ENCODE data around the gene EAPP.
A peak's percentile ranks its signal among the peaks of the same experiment; 100 is the strongest.
"Not testable (repeated sequence)": the region's sequence is repeated elsewhere in the genome, so short reads cannot be mapped to it uniquely, and the experiment has no call there.

Gene EAPP

DNA sequence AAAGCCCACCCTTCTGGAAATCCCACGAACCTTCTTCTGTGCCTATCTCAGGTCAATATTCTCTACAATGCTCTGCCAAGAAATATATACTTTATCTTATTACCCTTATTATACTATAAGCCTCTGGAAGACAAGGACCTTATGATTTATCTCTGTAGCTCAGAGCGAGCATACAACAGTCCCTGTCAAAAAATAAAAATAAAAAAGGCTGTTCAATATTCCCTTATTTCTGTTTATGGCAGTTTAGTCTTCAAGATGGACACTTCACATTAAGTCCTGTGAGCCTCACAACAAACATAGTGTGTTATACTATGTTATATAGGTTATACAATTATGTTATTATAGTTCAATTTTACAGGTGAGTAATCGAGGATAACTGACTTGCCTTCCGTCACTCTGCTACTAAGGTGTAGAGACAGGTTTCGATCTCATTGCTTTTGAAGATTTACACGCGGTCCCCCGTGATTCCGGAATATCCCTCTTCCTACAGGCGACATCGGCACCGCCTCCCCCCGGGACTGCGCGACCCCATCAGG lies 562 bp downstream of the EAPP start:
- no peak for DNase-seq

- not testable (repeated sequence) for DNase-seq
Measured at GRCh38 chr14:34538096-34538495, 1.4 kb downstream of the EAPP start.

GRCh38 chr14:34537677-34538009 lies 1.9 kb downstream of the EAPP start:
- no peak for DNase-seq

DNA sequence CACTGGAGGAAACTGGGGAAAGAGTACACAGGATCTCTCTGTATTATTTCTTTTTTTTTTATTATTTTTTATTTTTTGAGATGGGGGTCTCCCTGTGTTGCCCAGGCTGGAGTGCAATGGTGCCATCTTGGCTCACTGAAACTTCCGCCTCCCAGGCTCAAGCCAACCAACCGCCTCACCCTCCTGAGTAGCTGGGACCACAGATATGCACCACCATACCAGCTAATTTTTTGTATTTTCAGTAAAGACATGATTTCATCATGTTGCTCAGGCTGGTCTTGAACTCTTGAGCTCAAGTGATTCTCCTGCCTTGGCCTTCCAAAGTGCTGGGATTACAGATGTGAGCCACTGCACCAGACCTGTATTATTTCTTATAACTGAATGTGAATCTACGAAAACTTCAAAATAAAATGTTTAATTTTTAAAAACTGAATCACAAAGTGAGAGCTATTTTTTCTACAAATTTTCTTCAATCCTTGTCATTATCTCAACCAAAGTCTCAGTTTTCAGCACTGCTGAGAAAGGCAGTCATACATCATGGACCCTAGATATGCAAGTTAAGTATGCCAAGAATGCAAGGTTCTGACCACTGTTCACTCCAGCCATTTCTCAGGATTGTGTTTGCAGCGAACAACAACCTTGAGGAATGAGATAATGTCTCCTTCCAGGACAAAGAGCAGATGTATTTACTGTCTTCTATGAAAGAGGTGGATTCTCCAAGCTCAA lies 2.4 kb downstream of the EAPP start:
- no peak for DNase-seq

DNA sequence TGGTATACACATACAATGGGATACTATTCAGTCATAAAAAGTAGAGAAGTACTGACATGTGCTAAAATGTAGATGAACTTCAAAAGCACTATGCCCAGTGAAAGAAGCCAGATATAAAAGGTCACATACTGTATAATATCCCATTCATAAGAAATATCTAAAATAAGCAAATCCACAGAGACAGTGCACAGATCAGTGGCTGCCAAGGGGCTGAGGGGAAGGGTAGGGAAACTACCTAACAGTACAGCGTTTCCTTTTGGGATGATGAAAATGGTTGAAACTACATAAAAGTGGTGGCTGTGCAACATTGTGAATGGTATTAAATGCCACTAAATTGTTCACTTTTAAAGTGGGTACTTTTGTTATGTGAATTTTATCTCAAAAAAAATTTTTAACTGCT lies 11.9 kb downstream of the EAPP start:
- DNase-seq = no peak

GRCh38 chr14:34524216-34524615 lies 15.3 kb downstream of the EAPP start:
- not testable (repeated sequence) for DNase-seq

- DNase-seq = no peak
Measured at GRCh38 chr14:34522496-34522895, 17.0 kb downstream of the EAPP start.

GRCh38 chr14:34521071-34521470 lies 18.4 kb downstream of the EAPP start:
- not testable (repeated sequence) for DNase-seq

GRCh38 chr14:34520304-34520970 lies 19.1 kb downstream of the EAPP start:
- DNase-seq = not testable (repeated sequence)

DNA sequence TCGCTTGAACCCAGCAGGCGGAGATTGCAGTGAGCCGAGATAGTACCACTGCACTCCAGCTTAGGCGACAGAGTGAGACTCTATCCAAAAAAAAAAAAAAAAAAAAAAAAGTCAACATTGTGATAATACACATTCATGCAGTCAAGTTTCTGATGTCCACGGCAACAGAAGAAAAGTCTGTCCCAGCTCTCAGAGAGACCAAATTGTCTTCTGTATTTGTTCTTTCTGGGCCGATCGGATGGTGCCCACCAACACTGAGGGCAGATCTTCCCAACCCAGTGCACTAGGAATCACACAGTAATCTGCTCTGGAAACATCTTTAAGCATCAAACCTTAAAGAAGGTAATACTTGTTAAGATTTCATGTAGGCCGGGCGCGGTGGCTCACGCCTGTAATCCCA lies 31.6 kb downstream of the EAPP start:
- DNase-seq = no peak

DNA sequence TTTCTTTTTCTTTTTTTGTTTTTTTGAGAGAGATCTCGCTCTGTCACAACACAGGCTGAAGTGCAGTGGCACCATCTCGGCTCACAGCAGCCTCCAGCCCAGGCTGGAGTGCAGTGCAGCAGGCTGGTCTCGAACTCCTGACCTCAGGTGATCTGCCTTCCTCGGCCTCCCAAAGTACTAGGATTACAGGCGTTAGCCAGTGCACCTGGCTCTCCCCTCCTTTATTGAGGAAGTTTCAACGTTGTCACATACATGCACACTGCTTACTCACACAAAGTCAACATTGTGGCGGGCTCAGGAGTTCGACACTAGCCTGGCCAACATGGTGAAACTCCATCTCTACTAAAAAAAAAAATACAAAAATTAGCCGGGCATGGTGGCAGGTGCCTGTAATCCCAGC lies 32.0 kb downstream of the EAPP start:
- DNase-seq = no peak

DNA sequence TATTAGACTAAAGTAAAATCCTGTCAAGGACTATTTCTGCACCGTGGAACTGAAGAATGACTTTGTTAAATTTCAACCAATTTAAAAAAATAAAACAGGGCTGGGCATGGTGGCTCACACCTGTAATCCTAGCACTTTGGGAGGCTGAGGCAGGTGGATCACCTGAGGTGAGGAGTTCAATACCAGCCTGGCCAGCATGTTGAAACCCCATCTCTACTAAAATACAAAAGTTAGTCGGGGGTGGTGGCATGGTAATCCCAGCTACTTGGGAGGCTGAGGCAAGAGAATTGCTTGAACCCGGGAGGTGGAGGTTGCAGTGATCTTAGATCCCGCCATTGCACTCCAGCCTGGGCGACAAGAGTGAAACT lies 34.4 kb downstream of the EAPP start:
- DNase-seq = not testable (repeated sequence)

DNA sequence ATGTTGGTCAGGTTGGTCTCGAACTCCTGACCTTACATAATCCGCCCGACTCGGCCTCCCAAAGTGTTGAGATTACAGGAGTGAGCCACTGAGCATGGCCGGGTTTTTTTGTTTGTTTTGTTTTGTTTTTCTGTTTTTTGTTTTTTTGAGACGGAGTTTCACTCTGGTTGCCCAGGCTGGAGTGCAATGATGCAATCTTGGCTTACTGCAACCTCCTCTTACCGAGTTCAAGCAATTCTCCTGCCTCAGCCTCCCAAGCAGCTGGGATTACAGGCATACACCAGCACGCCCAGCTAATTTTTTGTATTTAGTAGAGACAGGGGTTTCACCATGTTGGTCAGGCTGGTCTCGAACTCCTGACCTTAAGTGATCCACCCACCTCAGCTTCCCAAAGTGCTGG lies 35.5 kb downstream of the EAPP start:
- not testable (repeated sequence) for DNase-seq

- no peak for DNase-seq
Measured at GRCh38 chr14:34502545-34503225, 36.8 kb downstream of the EAPP start.

GRCh38 chr14:34502001-34502400 lies 37.5 kb downstream of the EAPP start:
- no peak for DNase-seq

DNA sequence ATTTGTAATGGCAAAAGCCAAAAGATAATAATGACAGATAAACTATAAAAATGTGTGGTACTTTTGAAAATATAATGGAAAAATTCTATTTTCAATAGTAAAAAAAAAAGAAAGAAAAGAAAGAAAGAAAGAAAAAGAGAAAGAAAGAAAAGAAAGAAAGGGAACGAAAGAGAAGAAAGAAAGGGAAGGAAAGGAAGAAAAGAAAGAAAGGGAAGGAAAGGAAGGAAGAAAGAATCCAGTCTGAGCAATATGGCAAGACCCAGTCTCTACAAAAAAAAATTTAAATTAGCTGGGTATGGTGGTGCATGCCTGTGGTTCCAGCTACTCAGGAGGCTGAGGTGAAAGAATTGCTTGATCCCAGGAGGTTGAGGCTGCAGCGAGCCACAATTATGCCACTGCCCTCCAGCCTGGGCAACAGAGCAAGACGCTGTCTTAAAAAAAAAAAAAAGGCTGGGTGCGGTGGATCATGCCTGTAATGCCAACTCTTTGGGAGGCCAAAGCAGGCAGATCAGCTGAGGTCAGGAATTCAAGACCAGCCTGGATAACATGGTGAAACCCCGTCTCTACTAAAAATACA lies 38.4 kb downstream of the EAPP start:
- DNase-seq = no peak

DNA sequence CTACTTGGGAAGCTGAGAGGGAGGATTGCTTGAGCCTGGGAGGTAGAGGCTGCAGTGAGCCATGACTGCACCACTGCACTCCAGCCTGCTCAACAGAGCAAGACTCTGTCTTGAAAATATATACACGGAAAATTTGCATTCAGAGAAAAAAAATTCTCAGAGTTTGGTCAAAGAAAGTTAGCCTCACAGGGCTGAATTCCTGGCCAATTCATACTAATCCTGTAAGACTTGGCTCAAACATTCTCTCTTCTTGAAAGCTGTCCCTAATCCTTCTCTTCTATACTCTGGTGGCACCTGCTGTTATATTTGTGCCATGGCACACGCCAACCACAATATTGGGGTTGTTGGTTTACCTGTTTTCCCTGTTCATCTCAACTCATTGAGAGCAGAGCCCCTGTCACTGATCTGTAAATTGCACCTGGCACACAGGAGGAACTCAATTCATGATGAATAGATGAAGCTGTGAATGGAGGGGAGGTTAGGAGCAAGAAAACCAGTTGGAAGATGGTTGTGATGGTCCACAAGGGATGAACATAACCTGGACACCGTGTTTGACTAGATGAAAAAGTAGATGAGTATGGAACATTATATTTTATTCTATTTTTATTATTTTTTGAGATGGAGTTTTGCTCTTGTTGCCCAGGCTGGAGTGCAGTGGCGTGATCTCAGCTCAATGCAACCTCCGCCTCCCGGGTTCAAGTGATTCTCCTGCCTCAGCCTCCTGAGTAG lies 40.7 kb downstream of the EAPP start:
- DNase-seq = no peak

- peak; percentile 30 for DNase-seq
Measured at GRCh38 chr14:34496679-34497513, 42.6 kb downstream of the EAPP start.

DNA sequence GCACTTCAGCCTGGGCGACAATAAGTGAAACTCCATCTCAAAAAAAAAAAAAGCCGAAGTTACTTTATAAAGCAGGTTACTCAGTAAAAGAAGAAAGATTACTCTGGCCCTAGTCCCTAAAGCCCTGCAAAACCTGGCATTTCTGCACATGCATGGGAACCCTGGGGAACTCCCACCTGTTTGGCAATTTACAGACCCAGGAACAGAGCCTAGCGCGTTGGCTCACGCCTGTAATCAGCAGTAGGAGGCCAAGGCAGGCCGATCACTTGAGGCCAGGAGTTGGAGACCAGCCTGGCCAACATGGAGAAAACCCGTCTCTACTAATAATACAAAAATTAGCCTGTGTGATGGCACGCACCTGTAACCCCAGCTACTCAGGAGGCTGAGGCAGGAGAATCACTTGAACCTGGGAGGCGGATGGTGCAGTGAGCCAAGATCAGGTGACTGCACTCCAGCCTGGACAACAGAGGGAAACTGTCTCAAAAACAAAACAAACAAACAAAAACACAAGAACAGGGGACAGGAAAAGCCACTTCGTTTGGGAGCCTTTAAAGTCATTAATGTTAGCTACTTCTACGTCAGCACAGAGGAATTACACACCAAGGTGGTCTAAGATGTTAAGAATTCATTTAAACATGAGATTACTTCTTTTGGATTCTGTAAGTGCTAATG lies 43.4 kb downstream of the EAPP start:
- DNase-seq = no peak

- DNase-seq = no peak
Measured at GRCh38 chr14:34489324-34489723, 50.2 kb downstream of the EAPP start.

DNA sequence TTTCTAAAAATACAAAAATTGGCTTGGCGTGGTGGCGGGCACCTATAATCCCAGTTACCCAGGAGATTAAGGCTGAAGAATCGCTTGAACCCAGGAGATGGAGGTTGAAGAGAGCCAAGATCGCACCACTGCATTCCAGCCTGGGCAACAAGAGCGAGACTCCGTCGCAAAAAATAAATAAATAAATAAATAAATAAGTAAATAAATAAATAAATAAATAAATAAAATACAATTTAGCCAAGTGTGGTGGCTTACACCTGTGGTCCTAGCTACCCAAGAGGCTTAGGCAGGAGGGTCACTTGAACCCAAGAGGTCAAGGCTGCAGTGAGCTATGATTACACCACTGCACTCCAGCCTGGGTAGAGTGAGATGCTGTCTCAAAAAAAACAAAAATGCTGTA lies 51.0 kb downstream of the EAPP start:
- DNase-seq = no peak

Measured in right kidney (tissue), 1 donor.